ENCODE results near the gene INAFM2.

GRCh38 chr15:40372981-40373380 lies 49.5 kb downstream of the INAFM2 start:
- TF ChIP-seq CTCF (IDR thresholded peaks at IDR 0.05; ENCODE audit: extremely low read depth in 1 of 2, insufficient read depth in 1 of 2, low read depth in 1 of 2, low read length in 2 of 2), result no peak
- no peak for TF ChIP-seq MYC (IDR thresholded peaks at IDR 0.05; ENCODE audit: low read depth, low read length)
- no peak for TF ChIP-seq POLR2A (IDR thresholded peaks at IDR 0.05; ENCODE audit: low read depth, low read length)
- no peak for TF ChIP-seq MAX (IDR thresholded peaks at IDR 0.05; ENCODE audit: insufficient read depth, insufficient read length)
- peak; percentile 14 for TF ChIP-seq POLR2AphosphoS5 (IDR thresholded peaks at IDR 0.05; ENCODE audit: insufficient read depth, low read depth, low read length)
